ENCODE results near the gene DAB2IP.

DNA sequence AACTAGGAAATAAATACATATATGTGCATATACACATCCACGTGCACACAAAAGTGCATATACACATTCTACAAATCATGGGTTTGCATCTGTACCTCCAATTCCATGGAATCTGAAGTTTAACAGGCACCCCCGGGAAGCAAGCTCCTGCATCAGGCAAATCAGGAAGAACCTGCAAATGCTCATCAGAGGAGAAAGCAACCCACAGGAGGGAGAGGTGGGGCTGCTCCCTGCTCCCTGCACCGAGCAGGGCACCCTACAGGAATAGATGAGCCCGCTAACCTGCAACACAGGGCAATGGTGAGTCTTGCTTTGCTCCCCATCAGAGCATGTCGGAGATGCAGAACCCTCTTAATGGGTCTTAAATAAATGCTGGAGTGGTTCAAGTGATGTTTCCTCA lies 151.3 kb downstream of the DAB2IP start:
- no peak for TF ChIP-seq CTCF (IDR thresholded peaks at IDR 0.05; ENCODE audit: low read depth, low read length, poor library complexity, severe bottlenecking)
- no peak for TF ChIP-seq EZH2phosphoT487 (IDR thresholded peaks at IDR 0.05; ENCODE audit: borderline replicate concordance, low read length)
